ENCODE results near the gene MLYCD. TPM values are rescaled to one million over a fixed set of nuclear protein-coding genes. Genes with fewer than 3 reads are reported as not detected.
"Not testable (repeated sequence)": the region's sequence is repeated elsewhere in the genome, so short reads cannot be mapped to it uniquely, and the experiment has no call there.

MLYCD gene
- total RNA-seq, 2 donors from 2014 or later: 8.7 to 9.8 TPM

GRCh38 chr16:83935005-83935857 lies 36.3 kb downstream of the MLYCD start:
- intact Hi-C loops (cut with DNase I, micrococcal nuclease): no loop called here
- ATAC-seq (no peak), DNase-seq (no peak)

- intact Hi-C loops (cut with DNase I, micrococcal nuclease): no loop called here
- ATAC-seq: no peak
- DNase-seq: no peak
Measured at GRCh38 chr16:83935858-83936255, 36.9 kb downstream of the MLYCD start.

DNA sequence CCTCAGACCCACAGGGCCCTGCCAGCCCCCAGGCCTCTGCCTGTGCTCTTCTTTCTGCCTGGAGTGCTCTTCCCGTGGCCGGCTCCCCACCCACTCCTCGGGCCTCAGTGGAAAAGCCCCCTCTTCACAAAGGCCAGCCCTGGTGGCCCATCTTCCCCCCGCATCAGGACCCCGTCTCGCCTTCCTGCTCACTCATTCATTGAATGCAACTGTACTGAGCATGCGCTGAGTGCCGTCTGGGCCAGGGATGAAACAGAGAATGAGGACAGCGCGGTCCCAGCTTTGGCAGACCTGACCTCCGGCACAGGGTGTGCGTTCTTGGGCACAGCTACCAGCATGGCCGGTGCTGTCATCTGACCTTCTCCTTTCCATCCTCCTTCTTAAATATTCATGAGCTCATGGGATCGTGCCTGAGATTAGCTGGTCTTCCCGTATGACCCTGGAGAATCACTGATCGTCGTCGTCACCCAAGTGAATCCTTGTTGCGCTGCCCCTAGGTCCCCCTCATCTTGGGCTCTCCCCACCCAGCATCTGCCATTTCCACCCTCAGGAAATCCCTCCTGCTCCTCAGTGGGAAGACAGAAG lies 37.8 kb downstream of the MLYCD start:
- no peak for ATAC-seq
- intact Hi-C loops (cut with DNase I, micrococcal nuclease): no loop called here

GRCh38 chr16:83937267-83937666 lies 38.4 kb downstream of the MLYCD start:
- ATAC-seq (no peak), DNase-seq (no peak)
- intact Hi-C loops (cut with DNase I, micrococcal nuclease): no loop called here

More for the DNA sequence above, 37.8 kb downstream of the MLYCD start:
- DNase-seq: no peak

- no peak for DNase-seq
- intact Hi-C loops (cut with DNase I, micrococcal nuclease): no loop called here
- ATAC-seq: no peak
Measured at GRCh38 chr16:83937922-83938885, 39.3 kb downstream of the MLYCD start.

- no peak for DNase-seq
- intact Hi-C loops (cut with DNase I, micrococcal nuclease): no loop called here
- ATAC-seq: peak; percentile 21
Measured at GRCh38 chr16:83939266-83939855, 40.4 kb downstream of the MLYCD start.

DNA sequence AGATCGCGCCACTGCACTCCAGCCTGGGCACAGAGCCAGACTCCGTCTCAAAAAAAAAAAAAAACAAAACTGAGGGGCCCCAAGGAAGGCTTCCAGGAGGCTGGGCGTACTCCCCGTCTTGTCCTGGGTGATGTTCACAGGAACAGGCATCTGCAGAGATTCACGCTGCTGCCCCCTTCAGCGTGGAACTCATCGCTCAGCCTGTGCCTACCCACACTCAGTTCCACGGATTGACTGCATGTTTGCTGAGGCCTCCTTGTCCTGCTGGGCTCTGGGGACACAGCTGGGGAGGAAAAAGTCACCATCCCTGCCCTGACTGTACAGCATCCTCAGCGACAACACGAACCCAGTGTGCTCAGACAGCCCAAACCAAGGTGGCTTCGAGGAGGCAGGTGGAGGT lies 41.2 kb downstream of the MLYCD start:
- no peak for DNase-seq
- intact Hi-C loops (cut with DNase I, micrococcal nuclease): no loop called here
- no peak for ATAC-seq

DNA sequence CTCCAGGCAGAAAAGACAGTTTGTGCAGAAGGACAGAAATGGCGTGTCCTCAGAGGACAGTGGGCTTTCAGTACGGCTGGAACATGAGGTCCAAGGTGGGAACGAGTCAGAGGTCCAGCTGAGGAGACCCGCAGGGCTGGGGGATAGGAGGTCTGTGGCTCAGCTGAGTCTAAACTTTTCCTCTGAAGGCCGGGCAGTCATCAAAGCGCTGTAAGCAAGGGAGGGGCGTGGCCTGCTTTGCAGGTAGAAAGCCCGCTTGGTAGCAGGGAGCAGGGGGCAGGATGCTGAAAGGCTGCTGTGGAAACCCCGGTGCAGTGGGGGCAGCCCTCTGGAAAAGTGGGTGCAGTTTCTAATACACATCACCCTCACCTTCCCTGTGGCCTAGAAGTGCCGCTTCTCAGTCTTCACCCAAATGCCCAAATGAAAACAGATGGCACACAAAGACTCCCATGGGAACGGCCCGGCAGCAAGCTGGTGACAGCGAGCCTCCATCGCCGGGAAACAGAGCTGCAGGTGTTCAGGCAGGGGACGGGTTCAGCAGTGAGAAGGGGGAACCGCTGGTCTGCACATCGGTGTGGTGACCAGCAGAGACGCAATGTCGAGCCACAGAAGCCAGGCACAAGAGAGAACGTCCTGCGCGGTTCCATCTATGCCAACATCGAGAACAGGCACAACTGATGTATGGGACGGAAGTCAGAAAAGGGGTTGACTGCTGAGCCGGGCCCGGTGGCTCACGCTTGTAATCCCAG lies 41.9 kb downstream of the MLYCD start:
- ATAC-seq (no peak), DNase-seq (no peak)
- intact Hi-C loops (cut with DNase I, micrococcal nuclease): no loop called here

DNA sequence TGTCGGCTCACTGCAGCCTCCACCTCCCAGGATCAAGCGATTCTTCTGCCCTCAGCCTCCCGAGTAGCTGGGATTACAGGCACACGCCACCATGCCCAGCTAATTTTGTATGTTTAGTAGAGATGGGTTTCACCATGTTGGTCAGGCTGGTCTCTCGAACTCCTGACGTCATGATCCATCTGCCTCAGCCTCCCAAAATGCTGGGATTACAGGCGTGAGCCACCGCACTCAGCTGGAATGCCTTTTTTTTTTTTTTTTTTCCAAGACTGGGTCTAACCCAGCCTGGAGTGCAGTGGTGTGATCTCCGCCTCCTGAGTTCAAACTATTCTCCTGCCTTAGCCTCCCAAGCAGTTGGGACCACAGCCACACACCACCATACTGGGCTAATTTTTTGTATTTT lies 42.6 kb downstream of the MLYCD start:
- ATAC-seq; intact Hi-C loops (cut with DNase I, micrococcal nuclease); DNase-seq: not testable (repeated sequence)

DNA sequence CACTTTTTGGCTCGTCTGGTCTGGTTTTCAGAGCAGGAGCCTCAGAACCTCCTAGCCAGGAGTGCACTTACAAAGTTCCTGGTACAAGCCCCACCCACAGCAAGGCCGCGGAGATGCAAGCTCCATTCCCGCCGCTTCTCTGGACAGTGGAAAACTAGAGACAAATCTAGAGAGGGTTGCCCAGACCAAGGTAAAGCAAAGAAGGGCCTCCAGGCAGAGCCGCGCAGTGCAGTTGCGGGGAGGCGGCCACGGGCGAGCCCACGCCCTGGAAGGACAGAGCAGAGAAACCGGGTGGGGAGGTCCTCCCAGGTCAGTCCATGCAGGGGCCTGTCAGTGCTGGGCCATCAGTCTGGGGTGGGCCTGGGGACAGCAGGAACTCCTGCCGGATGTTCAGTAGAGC lies 43.2 kb downstream of the MLYCD start:
- DNase-seq: no peak
- no peak for ATAC-seq
- intact Hi-C loops (cut with DNase I, micrococcal nuclease): no loop called here

DNA sequence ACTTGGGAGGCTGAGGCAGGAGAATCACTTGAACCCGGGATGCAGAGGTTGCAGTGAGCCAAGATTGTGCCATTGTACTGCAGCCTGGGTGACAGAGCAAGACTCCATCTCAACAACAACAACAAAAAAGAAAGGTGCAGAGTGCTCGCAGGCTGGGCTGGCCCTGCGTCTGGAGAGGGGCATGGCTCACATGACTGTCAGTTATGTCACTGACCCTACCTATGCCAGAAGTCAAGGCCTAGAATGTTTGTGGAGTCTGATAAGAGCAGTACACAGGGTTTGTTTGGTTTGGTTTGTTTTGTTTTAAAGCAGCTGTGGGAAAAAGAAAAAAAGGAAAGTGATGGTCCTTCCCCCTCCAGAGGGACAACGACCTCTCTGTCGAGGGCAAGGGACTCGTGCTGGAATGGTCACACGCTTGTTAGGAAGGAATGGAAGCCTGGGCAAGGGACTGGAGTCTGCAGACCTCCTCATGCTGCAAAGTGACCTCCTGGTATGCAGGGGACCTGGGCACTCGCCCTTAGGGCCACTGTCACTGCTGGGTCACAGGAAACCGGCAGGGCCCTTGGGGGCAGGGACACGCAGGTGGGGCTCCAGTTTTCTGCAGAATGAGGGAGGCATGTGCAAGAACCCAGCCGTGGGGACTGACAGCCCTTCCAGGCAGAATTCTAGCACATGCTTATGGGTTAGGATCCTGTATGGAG lies 44.0 kb downstream of the MLYCD start:
- no peak for ATAC-seq

GRCh38 chr16:83943516-83944050 lies 44.7 kb downstream of the MLYCD start:
- intact Hi-C loops (cut with DNase I, micrococcal nuclease): no loop called here
- ATAC-seq (no peak), DNase-seq (no peak)

More for the DNA sequence above, 44.0 kb downstream of the MLYCD start:
- DNase-seq: no peak
- intact Hi-C loops (cut with DNase I, micrococcal nuclease): no loop called here

DNA sequence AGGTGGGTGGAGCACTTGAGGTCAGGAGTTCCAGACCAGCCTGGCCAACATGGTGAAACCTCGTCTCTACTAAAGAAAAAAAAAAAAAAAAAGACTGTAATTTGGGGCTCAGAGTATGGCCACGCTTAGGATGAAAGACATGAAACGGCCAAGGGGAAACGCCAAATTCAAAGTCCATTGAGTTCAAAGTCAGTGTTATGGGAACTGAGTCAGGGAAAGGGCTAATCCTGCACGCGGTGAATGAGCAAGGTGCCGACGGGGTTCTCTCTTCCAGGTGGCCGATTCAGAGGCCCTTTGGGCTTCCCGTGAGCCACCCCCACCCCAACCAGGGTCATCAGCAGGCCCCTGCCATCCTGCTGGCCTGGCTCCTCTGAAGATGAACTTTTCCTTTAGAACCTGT lies 46.7 kb downstream of the MLYCD start:
- no peak for ATAC-seq
- DNase-seq: no peak
- intact Hi-C loops (cut with DNase I, micrococcal nuclease): no loop called here

DNA sequence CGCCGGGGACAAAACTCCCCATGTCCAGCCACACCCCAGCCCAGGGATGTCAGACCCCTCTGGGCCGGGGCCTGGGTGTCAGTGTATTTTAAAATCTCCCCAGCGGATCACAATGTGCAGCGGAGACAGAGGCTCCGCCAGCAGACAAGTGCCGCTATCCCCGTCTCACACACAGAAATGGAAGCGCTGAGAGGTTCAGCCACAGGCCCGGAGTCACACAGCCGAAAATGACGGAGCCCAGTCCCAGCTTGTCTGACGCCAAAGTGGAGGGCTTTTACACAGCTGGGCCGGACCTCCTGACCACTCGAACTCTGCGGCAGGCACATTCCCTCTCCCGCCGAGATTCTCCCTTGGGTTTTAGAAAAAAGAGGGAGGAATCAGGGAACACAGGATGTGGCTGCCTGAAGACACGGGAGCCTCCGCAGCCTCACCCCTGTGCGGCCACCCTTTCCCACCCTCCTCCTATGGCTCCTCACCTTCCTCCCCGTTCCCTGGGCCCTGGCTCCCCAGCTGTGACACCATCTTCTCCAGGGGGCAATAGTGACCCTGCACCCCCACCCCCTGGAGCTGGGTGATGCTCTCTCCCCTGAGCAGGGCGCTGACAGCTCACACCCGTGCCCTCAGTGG lies 47.4 kb downstream of the MLYCD start:
- intact Hi-C loops (cut with DNase I, micrococcal nuclease): no loop called here
- DNase-seq (no peak), ATAC-seq (no peak)

GRCh38 chr16:83946781-83947566 lies 48.1 kb downstream of the MLYCD start:
- ATAC-seq: no peak
- intact Hi-C loops (cut with DNase I, micrococcal nuclease): no loop called here
- no peak for DNase-seq

DNA sequence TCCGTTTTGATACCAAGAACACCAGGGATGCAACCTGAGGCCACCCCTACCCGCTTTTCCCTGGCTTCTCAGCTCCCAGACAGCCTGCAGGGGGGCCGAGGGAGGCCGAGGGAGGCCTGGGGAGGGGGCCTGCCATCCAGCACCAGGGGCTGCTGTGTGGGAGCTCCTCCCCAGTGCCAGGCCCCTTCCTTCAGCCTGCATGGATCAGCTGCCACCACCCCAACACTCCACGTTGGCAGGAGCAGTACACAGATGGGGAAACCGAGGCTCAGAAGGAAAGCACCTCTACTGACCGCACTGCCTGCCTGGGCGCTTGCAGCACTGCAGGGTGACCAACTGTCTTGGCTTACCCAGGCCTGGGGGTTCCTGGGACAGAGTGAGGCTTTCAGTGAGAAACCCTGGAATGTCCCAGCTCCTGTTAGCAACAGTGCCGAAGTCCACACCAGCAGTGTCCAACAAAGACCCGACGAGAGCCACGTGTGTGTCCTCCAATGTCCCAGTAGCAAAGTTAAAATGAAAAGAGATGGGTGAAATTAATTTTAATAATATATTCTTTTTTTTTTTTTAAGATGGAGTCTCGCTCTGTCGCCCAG lies 48.8 kb downstream of the MLYCD start:
- ATAC-seq: no peak
- no peak for DNase-seq
- intact Hi-C loops (cut with DNase I, micrococcal nuclease): no loop called here

Data from left colon (tissue), 2 donors.